GM18868 (cell line): ENCODE results near the gene TTC29.
"Not testable (repeated sequence)": the region's sequence is repeated elsewhere in the genome, so short reads cannot be mapped to it uniquely, and the experiment has no call there.

Experiments used
- ATAC-seq: cut with Tn5 transposase; IDR thresholded peaks from one replicate; pipeline ENCODE4 v1.9.1; 2021; ENCODE audit warnings: mild to moderate bottlenecking, moderate library complexity; ENCODE audit not compliant: unreplicated experiment

The TTC29 gene

DNA sequence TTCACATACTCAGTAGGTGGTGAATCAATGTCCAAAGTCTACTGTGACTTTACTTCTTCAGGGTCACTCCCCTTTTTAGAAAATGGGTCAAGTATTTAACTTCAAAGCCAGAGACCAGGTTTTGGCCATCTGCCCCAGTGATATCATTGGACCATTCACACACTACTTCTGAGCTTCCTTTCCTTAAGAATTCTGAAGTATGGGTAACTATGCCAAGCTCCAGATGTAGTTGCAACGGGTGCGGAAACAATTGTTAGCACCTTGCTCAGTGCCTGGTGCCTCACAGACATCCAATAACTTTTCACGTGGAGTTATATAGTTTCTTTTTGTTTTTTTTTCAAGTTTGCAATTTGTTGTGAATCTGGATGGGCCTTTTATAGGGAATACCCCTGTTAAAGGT, 62.6 kb downstream of the TTC29 start:
- ATAC-seq, result no peak

DNA sequence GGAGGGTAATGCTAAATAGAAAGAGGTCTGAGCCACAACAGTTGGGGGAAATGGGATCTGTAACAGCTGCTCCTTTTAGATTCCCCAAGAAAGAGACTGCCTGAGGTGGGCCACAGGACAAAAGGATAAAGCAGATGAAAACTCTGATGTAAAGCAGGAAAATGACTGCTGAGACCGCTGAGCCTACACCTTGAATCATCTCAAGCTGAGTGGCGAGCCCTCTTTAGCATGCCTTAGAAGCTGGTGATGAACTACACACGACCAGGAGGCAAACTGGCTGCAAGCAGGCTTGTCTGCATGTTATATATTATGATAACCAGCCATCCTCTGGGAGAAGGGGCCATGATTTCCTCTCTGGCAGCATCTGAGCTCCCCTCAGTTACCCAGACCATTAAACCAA, 88.4 kb downstream of the TTC29 start:
- ATAC-seq, result no peak

DNA sequence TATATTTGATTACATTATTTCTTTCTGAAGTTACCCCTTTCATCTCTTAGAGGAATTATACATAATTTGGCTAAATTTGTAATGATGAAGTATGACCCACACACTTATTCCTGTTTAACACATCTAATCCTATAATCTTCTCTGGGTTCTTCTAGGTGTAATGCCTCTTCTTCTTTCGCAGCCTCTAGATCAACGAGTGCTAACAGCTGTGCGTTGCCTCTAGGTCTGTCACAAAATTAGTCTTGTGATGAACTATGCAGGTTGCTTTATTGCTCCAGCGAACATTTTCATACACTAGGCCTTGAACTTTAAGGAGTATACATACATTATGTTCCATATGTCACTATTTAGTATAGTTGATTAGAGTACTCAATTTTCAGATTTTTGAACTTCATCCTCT, 89.9 kb downstream of the TTC29 start:
- no peak for ATAC-seq

DNA sequence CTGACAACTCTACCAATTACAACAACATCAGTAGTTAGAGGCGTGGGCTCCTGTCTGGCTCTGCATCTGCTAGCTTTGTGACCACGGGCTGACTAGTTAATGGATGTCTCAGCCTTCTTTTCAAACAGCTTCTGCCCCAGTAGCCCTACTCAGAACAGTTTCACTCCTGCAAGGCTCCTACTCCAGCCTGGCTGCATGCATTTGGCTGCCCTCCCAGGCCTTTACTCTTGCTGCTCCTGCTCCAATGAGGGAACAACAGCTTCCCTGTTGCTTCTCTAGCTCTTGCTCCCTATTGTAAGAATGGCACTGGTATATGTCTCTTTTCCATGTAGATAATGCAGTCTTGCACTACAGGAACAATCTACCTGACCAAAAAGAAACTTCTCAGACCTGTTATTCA, 93.3 kb downstream of the TTC29 start:
- ATAC-seq, result no peak

DNA sequence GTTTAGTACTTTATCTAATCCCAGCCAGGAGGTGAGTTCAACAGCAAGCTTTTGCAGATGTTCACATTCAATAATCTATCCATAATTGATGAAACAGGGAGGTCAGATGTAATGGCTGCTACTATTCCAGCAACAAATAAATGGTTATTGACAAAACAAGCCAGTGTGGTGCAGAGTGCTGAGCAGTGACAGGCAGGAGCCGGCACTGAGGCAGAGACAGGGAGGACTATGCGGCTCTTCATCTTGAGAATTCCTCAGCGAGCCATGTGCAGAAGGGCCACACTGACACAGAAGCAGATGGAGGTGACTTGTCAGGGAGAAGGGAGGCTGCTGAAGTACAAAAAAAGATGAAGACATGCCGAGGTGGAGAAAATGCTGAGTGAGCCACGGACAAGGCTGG, 98.3 kb downstream of the TTC29 start:
- no peak for ATAC-seq

DNA sequence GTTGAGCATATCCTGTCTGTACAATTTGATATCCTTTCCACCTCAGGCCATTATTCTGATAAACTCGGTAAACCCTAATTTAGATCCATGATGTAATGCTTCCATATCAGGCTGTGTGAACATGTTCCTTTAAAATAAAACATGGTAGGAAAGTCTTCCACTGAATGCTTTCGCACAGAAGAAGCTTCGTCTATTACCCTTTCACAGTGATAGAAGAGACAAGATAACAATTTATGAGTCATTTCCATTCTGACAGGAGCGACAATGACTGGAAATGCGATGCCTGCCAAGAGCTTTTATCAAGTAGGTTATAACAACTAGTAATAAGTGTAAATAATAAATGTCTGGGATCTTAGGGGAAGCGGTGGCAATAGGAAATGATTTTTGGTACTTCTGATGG, 98.8 kb downstream of the TTC29 start:
- no peak for ATAC-seq

DNA sequence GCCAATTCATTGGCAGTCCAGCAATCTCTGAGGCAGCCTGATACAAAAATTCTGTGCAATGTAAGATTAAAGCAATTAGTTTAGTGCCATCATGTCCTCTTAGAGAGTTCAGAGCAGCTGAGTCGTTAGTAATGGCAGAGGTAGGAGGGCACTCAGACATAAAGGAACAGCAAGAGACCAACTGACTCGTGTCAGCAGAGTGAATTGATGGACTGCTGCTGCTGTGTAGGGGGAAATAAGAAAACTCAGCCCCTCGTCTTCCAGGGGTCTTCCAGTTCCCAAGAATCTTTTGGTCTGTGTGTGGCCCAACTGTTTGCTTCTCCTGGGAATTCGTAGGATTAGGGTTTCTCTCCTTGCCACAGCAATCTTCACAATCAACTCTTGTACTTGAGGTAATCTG, 100.9 kb downstream of the TTC29 start:
- no peak for ATAC-seq

DNA sequence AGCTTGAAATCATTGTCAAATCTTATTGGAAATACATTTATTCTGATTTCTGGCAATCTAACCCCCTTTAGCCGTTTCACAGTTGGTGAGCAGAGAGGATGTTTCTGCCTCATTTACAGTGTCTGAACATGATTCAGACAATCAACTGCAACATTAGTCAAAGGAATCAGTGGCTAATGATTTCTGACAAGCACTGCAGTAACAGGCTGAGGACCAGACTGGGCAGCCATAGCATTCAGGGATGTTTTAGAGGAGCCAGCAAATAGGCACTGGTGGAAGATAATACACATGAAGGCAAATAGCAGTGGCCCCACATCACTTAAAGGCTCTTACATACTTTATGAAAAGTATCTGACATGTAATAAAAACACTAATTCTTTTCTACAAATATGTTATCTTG, 102.8 kb downstream of the TTC29 start:
- no peak for ATAC-seq

DNA sequence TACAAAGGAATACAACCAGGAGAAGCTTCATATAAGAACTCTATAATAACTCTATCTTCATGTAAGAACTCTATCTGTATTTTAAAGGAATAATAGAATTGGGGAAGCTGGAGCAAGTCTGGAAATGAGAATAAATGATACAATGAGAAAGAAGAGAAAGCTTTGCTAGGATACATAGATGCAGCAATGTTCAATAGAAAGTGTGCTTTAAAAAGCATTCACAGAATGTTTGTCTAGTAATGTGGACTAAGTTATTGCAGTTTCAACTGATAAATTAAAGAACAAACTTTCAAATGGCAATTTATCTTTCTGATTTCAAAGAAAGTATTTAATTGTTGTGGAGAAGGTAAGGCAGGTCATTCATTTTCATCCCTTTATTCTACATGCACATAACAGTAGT, 104.9 kb downstream of the TTC29 start:
- no peak for ATAC-seq

DNA sequence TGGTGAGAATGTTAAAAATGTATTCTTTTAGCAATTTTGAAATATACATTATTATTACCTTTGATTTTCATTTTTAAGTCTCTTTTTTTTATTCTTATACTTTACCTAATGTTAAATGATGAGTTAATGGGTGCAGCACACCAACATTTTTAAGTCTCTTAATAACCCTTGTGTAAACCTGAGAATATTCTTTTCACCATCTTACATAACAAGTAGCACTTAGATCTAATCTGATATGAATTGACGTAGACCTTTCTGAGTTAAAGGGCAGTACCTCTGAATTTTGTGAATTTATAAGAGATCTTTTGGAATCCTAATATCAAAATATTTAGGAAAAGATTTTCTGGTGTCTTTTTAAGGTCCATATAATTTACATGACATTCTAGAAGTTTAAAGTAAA, 110.6 kb downstream of the TTC29 start:
- no peak for ATAC-seq

DNA sequence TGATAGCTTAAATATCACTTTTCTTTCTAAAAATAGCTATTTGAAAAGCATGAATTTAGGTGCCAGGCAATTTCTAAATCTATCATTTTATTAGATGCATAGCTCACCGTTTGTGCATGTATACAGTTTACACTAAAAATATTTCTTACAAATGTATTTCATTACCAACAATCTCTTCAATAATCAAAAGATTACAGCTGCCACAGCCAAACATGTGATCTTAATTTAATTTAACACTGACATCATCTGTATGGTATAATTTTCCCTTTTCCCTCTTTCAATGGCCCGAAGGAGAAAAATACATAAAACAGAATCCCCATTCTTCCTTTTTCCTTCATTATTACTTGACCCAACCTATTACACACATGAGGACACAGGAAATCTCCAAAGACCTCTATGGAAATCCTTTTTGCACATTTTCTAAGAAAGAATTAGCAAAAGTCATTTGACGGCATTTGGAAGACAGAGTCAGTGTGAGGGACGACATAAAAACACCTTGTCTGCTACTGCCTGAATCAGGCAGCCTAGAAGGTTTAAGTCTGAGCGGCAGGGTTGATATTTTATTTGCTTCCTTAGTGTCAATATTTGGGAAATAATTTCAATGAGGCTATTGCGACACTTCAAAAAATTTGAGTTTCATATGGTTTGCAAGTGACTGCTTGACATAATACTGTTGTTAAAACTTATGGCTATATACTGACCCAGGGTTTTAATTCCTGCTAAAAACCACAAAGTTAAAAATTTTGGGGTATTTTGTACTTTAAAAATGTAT, 111.2 kb downstream of the TTC29 start:
- ATAC-seq, result no peak

DNA sequence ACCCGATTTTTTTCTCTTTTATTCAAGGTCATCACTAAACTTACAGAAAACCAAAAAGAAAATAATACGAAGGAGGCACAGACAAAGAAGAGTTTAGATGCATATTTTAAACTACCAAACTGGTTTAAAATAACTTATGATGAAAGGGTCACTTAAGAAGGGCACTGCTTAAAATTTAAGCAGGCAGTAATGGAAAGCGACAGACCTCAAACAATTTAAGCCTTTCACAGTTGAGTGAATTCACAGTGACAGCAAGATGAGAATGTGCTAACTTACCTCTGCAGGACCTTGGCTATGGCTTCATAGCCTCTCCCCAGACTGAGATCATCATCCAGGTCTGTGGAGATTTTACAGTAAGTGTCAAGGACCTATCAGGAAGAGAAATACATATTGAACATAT, 112.1 kb downstream of the TTC29 start:
- no peak for ATAC-seq

DNA sequence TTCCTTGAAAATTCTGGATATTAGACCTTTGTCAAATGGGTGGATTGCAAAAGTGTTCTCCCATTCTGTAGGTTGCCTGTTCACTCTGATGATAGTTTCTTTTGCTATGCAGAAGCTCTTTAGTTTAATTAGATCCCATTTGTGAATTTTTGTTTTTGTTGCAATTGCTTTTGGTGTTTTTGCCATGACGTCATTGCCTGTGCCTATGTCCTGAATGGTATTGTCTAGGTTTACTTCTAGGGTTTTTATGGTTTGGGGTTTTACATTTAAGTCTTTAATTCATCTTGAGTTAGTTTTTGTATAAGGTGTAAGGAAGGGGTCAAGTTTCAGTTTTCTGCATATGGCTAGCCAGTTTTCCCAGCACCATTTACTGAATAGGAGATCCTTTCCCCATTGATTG, 122.7 kb downstream of the TTC29 start:
- ATAC-seq, result not testable (repeated sequence)

DNA sequence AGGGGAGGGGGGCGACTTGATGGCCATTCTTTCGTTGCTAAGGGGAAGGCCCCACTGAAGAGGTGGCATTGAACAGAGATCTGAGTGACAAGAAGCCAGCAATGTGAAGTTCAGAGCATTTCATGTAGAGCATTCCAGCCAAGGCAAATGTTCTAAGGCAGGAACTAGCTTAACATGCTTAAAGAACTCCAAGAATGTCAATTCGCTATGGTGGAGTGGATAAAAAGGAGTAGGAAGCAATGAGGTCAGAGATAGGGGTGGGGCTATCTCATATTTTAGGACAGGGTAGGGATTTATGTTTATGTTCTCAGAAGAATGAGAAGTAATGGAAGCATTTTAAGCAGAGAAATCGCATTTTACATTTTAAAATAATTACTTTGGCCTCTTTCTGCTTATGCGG, 130.9 kb downstream of the TTC29 start:
- ATAC-seq, result no peak

DNA sequence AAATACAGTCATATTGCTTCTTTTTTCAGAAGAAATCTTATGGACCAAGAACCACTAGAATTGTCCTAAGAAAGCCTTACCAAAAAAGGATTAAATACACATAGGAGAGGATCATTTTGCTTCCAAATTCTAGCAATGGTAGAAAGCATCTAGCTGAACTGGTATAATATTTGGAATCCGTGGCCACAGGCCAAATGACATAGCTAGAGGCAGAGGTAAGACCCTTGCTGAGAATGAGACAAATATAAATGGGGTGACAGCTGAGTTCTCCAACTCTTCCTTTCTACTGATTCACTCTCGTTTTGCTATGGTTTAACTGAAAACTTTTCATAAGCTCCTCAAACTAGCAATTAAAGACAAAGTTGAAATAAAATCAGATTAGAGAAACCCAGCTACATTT, 150.0 kb downstream of the TTC29 start:
- ATAC-seq, result no peak

DNA sequence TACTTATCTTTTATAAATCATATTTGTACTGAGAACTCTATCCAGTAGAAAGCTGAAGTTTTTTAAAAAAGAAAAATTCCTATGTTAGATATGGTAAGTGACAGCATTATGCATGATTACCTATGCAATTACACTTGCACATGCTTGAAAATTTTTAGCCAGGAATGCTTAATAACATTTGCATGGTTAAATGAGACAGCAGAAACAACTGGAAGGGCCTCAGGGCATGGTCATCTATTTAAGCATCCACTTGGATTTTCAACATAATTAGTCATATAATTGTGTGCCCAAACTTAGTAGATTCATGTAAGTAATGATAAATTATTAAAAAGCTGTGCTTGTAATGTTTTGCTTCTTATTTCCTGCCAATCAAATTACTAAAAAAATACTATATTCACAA, 151.9 kb downstream of the TTC29 start:
- ATAC-seq, result no peak

DNA sequence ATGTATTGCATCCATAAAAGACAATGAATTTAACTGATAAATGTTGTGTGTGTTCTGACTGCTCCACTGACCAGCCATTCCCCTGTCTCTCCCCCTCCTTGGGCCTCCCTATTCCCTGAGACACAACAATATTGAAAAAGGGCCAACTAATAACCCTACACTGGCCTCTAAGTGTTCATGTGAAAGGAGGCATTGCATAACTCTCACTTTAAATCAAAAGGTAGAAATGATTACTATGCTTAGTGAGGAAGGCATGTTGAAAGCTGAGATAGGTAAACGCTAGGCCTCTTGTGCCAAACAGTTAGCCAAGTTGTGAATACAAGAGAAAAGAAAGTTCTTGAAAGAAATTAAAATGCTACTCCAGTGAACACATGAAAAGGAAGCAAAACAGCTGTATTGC, 154.2 kb downstream of the TTC29 start:
- no peak for ATAC-seq

DNA sequence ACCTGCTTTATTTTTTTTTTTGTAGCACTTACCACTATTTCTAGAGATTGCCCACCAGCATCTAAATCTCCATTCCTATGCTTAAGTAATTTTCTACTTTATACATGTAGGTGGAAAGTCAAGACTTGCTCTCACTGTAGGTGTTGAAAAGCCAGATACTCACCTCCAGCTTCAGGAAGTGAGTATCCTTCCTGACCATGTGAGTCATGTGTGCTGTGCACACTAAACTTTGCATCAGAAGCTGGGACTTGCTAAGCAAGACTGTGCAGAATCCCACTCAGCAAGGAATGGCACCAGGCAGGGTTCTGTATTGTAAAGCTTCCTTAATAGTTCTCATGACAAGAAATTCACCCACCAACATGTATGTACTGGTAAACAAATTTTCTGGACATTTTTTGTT, 155.1 kb downstream of the TTC29 start:
- no peak for ATAC-seq

DNA sequence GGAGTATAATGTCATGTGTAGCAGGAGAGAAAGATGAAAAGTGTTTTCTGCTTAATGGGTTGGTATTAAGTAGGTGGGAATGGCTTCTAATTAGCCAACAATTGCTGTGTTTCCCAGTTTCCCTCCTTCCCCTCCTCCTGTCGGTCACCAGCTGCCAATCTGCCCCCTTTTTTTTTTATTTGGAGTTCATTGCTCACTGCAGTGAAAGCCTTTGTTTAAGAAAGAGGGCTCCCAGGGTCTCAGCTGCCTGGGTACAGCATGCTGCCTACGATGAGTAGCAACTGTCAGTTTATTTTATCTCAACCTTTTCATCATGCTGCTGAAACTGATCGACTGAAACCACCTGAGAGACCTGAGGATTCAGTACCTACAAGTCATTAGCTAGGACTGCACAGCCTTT, 157.9 kb downstream of the TTC29 start:
- ATAC-seq, result no peak

DNA sequence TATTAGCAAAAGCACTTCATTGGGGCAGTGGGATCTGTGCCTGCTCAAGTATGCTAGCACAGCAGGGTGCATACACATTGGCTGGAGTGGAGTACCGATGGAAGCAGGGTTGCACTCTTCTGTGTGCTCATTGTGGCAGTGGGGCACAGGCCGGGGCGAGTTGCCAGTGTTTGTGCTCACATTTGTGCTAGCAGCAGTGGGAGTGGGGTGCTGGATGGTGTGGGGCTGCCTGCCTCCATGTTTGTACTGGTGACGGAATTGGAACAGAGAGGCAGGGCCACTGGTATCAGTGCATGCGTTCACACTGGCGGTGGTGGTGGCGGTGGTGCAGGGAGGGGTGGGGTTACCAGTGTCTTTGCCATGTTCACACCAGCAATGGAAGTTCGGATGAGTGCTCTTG, 169.0 kb downstream of the TTC29 start:
- ATAC-seq, result no peak

DNA sequence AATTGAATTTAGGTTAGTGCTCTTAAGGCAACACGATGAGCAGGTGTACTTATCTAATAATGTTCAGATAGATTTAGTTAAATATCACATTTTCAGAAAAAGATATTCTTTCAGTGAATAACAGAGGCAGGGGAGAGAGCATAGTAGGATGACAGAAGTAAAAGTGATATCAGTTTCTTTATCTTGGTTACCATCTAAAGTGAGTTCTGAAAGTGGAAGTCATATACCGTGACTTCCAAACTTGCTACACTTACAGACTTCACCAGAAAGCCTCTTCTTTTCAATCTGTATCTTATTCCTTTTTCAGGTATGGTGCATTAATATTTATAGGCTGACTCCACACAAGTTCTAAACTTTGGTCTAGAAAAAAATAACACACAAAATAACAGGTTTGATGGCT, 182.1 kb downstream of the TTC29 start:
- ATAC-seq, result peak; percentile 72

DNA sequence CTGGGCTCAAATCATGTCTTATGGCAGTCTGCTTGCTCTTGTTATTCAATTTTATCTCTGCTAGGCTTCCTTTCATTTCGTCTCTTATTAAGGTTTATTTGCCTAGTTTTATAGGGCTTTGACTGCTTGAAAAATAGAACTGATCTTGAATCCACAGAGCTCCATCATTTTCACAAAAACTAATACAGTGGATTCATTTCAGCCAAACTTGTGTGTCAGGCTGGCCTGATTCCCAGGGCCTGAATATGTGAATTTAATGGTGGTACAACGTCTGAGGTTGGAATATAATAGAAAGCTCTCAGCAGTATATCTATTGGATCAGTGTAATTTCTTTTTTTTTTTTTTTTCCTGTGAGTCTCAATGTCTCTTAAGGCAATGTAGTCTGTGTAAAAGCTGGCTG, 183.6 kb downstream of the TTC29 start:
- no peak for ATAC-seq

DNA sequence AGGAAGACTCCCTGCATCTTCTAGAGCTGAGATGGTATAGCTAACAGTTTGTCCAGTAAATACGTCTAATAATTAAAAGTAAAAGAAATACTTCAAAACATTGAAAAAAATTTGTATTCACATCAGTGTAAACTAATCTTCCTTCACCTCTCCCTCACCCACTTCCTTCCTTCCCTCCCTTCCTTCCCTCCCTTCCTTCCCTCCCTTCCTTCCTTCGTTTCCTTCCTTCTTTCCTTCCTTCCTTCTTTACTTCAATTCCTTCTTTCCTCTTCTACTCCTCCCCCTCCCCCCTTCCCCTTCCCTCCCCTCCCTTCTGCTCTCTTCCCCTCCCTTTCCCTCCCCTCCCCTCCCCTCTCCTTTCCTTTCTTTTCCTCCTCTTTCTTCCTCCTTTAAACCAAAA, 203.2 kb downstream of the TTC29 start:
- no peak for ATAC-seq
